Natural killer cell (primary cell): ENCODE data around the gene NME3. TPM values are rescaled to one million over a fixed set of nuclear protein-coding genes. Genes with fewer than 3 reads are reported as not detected.

Experiments
- ATAC-seq, 3 donors: fragments of 150-1000 bp in 2 of 3; fragments of 200-7000 bp in 1 of 3; cut with Tn5 transposase; 1 replicate in 1 of 3; 2 replicates in 2 of 3; pipeline ENCODE4 v1.10.0; 2021; ENCODE audit warnings: mild to moderate bottlenecking in 2 of 3, moderate library complexity in 2 of 3
- DNase-seq, 2 donors: peaks; one replicate each; pipeline versions ENCODE4 v3.0.0 to v3.0.0-alpha.2; 2013 to 2021; ENCODE audit warnings: mixed read lengths in 1 of 2
- H3K27ac ChIP-seq: one replicate; pipeline ENCODE4 v1.5.1; 2013; ENCODE audit warnings: mild to moderate bottlenecking, low read length
- H3K27me3 ChIP-seq: one replicate; pipeline ENCODE4 v1.6.1; 2013; ENCODE audit warnings: low read length; ENCODE audit not compliant: control insufficient read depth, insufficient read depth
- H3K36me3 ChIP-seq: one replicate; pipeline ENCODE4 v1.6.1; 2013; ENCODE audit warnings: low read length; ENCODE audit not compliant: control insufficient read depth, insufficient read depth
- H3K4me1 ChIP-seq: one replicate; pipeline ENCODE4 v1.6.1; 2013; ENCODE audit warnings: low read length; ENCODE audit not compliant: control insufficient read depth, insufficient read depth
- H3K4me3 ChIP-seq: one replicate; pipeline ENCODE4 v1.5.1; 2013; ENCODE audit warnings: low read length
- H3K9me3 ChIP-seq: one replicate; pipeline ENCODE4 v1.6.1; 2013; ENCODE audit warnings: low read length; ENCODE audit not compliant: control insufficient read depth, insufficient read depth
- H3K27ac Mint-ChIP-seq, 2 donors: one replicate each; pipeline ENCODE4 v1.8.0; 2022; ENCODE audit warnings: mild to moderate bottlenecking in 2 of 2, mixed read lengths in 2 of 2, moderate library complexity in 1 of 2
- H3K27me3 Mint-ChIP-seq, 2 donors: one replicate each; pipeline ENCODE4 v1.8.0; 2022; ENCODE audit warnings: low read depth in 2 of 2, mixed read lengths in 2 of 2
- H3K36me3 Mint-ChIP-seq: one replicate; pipeline ENCODE4 v1.8.0; 2022; ENCODE audit warnings: mixed read lengths
- H3K4me1 Mint-ChIP-seq, 2 donors: one replicate each; pipeline ENCODE4 v1.8.0; 2022; ENCODE audit warnings: mixed read lengths in 2 of 2
- H3K4me3 Mint-ChIP-seq: one replicate; pipeline ENCODE4 v1.8.0; 2022; ENCODE audit warnings: mild to moderate bottlenecking, moderate library complexity, mixed read lengths
- H3K9me3 Mint-ChIP-seq, 2 donors: one replicate each; pipeline ENCODE4 v1.8.0; 2022; ENCODE audit warnings: mixed read lengths in 2 of 2
- CTCF ChIP-seq: fragments of 200-600 bp; IDR thresholded peaks from one replicate; pipeline ENCODE4 v1.8.0; 2022; ENCODE audit warnings: antibody characterized with exemption
- WGBS: methylation state at CpG from one replicate; pipeline ENCODE4 v1.1.7; 2013; ENCODE audit warnings: missing lambda C conversion rate; ENCODE audit not compliant: insufficient coverage; 5-methylcytosine and 5-hydroxymethylcytosine counted together
- intact Hi-C: fragments of 100-400 bp; cut with micrococcal nuclease; formaldehyde crosslinking; loops from one replicate; pipeline ENCODE4 v1.14.2; 2022
- total RNA-seq, 4 donors: library from RNA; stranded (reverse); fragments of 120-200 nt in 1 of 4; gene quantifications; one replicate each; pipeline versions ENCODE4 v1.2.3 to v1.2.4, GENCODE V29; 2013 to 2022

NME3 gene
- total RNA-seq, 3 donors from 2014 or later (not counting 1 experiment from before 2014, with no cell fraction given), result 40.6 to 50.3 (median 46.2) TPM

- WGBS, result 90% methylated on average over 34 of the region's 34 CpGs
- no peak for DNase-seq
Observed at GRCh38 chr16:1778200-1779179, 7.1 kb upstream of the NME3 start.

GRCh38 chr16:1777375-1778199 is 6.2 kb upstream of the NME3 start:
- Mint-ChIP-seq H3K4me3 (peak overlapping the region; percentile 31), H3K36me3 (no peaks in the 10 kb centered on the region), H3K4me1 (peaks cover 14 to 15% of the 10 kb centered on the region in 2 donors), H3K27ac (no peak overlapping the region), H3K27me3 (no peaks in the 10 kb centered on the region), H3K9me3 (no peaks in the 10 kb centered on the region)
- no peak overlapping the region for H3K27ac ChIP-seq
- no peak for TF ChIP-seq CTCF
- intact Hi-C loops, result loop anchor here (10.0 kb wide), 1 partner anchor 147 kb away; no protein-coding TSS in a partner anchor
- H3K36me3 ChIP-seq, result peaks cover 24% of the 10 kb centered on the region
- no peaks in the 10 kb centered on the region for H3K27me3 ChIP-seq
- H3K9me3 ChIP-seq, result no peaks in the 10 kb centered on the region
- no peak for ATAC-seq
- H3K4me1 ChIP-seq, result peaks cover 44% of the 10 kb centered on the region
- WGBS, result 91% methylated on average over 36 of the region's 36 CpGs
- DNase-seq, result no peak
- no peak overlapping the region for H3K4me3 ChIP-seq

More at GRCh38 chr16:1778200-1779179, 7.1 kb upstream of the NME3 start:
- Mint-ChIP-seq H3K4me3 (peak overlapping the region; percentile 31), H3K9me3 (no peaks in the 10 kb centered on the region), H3K4me1 (peaks cover 14 to 19% of the 10 kb centered on the region in 2 donors), H3K36me3 (no peaks in the 10 kb centered on the region), H3K27ac (no peak overlapping the region), H3K27me3 (no peaks in the 10 kb centered on the region)
- H3K9me3 ChIP-seq, result no peaks in the 10 kb centered on the region
- intact Hi-C loops, result loop anchor here (10.0 kb wide), 1 partner anchor 146 kb away; no protein-coding TSS in a partner anchor
- H3K4me3 ChIP-seq, result no peak overlapping the region
- peaks cover 24% of the 10 kb centered on the region for H3K36me3 ChIP-seq
- peaks cover 49% of the 10 kb centered on the region for H3K4me1 ChIP-seq
- no peak overlapping the region for H3K27ac ChIP-seq
- TF ChIP-seq CTCF, result no peak
- ATAC-seq, result no peak
- no peaks in the 10 kb centered on the region for H3K27me3 ChIP-seq

- ATAC-seq (no peak), DNase-seq (no peak)
- H3K36me3 Mint-ChIP-seq, result no peaks in the 10 kb centered on the region
- no peaks in the 10 kb centered on the region for H3K9me3 Mint-ChIP-seq
- intact Hi-C loops, result loop anchor here (10.0 kb wide), 1 partner anchor 148 kb away; no protein-coding TSS in a partner anchor
- Histone ChIP-seq H3K27ac (no peak overlapping the region), H3K4me1 (peaks cover 50% of the 10 kb centered on the region), H3K4me3 (no peak overlapping the region), H3K9me3 (no peaks in the 10 kb centered on the region), H3K27me3 (no peaks in the 10 kb centered on the region), H3K36me3 (peaks cover 24% of the 10 kb centered on the region)
- peaks cover 19% of the 10 kb centered on the region in 2 donors for H3K4me1 Mint-ChIP-seq
- TF ChIP-seq CTCF, result no peak
- H3K4me3 Mint-ChIP-seq, result no peak overlapping the region
- WGBS, result 97% methylated on average over 22 of the region's 22 CpGs
- H3K27me3 Mint-ChIP-seq, result no peaks in the 10 kb centered on the region
- no peak overlapping the region for H3K27ac Mint-ChIP-seq
Observed at GRCh38 chr16:1776991-1777374, 5.6 kb upstream of the NME3 start.
